GM10266 (cell line): ENCODE data around the gene EML2.
"Not testable (repeated sequence)": the region's sequence is repeated elsewhere in the genome, so short reads cannot be mapped to it uniquely, and the experiment has no call there.

Source experiments
- DNase-seq: peaks from one replicate; pipeline ENCODE4 v3.0.0; 2012; ENCODE audit errors: extremely low spot score
- TF ChIP-seq, protein P1 (sequence below): IDR thresholded peaks from 2 replicates; pipeline ENCODE4 v1.5.1; 2012; ENCODE audit warnings: mild to moderate bottlenecking, low read depth; ENCODE audit not compliant: control insufficient read depth, insufficient read depth; ENCODE audit errors: missing control alignments

The EML2 gene

GRCh38 chr19:45615795-45616703 lies 23.1 kb downstream of the EML2 start:
- TF ChIP-seq, protein P1, sequence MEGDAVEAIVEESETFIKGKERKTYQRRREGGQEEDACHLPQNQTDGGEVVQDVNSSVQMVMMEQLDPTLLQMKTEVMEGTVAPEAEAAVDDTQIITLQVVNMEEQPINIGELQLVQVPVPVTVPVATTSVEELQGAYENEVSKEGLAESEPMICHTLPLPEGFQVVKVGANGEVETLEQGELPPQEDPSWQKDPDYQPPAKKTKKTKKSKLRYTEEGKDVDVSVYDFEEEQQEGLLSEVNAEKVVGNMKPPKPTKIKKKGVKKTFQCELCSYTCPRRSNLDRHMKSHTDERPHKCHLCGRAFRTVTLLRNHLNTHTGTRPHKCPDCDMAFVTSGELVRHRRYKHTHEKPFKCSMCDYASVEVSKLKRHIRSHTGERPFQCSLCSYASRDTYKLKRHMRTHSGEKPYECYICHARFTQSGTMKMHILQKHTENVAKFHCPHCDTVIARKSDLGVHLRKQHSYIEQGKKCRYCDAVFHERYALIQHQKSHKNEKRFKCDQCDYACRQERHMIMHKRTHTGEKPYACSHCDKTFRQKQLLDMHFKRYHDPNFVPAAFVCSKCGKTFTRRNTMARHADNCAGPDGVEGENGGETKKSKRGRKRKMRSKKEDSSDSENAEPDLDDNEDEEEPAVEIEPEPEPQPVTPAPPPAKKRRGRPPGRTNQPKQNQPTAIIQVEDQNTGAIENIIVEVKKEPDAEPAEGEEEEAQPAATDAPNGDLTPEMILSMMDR: no peak

GRCh38 chr19:45615056-45615455 lies 24.1 kb downstream of the EML2 start:
- not testable (repeated sequence) for DNase-seq

More at GRCh38 chr19:45615795-45616703, 23.1 kb downstream of the EML2 start:
- peak; percentile 95 for DNase-seq

GRCh38 chr19:45613926-45614725 lies 25.1 kb downstream of the EML2 start:
- TF ChIP-seq, protein P1: no peak
- peak; percentile 87 for DNase-seq

DNA sequence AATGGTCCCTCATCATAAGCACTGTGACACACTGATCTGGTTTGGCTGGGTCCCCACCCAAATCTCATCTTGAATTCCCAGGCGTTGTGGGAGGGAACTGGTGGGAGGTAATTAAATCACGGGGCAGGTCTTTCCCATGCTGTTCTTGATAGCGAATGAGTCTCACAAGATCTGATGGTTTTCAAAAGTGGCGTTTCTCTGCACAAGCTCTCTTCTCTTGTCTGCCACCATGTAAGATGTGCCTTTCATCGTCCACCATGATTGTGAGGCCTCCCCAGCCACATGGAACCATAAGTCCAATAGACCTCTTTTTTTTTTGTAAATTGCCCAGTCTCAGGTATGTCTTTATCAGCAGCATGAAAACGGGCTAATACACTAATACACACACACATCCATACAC lies 30.2 kb downstream of the EML2 start:
- DNase-seq: no peak
- TF ChIP-seq, protein P1: no peak

DNA sequence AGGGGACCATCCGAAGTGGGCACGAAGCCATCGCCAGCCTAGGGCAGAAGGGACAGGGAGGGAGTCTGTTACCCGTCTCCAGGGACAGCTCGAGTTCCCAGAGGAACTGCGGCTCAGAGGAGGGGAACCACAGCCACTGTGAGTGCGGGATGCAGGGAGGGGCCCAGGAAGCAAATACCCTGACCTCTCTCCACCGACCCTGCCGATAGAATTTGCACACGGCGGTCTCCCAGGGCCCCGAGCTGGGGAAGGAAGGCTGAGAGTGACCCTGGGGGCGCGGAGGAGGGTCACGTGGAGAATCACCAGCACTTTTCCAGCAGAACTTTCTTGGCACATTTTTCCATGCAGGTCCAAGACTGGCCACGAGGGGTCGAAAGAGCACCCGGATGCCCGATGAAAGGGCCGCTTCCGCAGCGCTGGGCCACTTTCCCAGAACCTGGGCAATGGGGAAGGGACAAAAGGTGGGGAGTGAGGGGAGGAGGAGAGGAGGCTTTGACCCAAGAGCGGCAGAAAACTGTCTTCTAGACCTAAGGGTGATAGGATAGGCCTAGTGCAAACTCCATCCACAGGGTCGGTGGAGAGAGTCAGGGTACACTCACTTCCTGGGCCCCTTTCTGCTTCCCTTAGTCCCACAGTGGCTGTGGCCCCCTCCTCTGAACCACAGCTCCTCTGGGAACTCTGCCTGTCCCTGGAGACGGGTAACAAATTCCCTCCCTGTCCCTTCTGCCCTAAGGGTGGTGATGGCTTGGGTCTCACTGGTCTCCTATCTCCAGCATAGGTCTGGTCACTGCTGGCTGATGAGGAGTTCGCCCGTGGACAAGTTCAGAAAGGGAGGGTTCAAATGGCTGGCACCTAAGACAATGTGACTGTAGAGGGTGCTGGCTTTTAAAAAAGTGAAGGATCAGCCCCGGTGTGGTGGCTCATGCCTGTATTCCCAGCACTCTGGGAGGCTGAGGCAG lies 31.8 kb downstream of the EML2 start:
- TF ChIP-seq, protein P1: peak; percentile 80
- DNase-seq: no peak

GRCh38 chr19:45601524-45602374 lies 37.4 kb downstream of the EML2 start, which contains the start of gene GPR4:
GPR4 (minus strand) TSS chr19:45602212; CDS start chr19:45591866, 10,346 bp downstream.
- no peak for DNase-seq

More at GRCh38 chr19:45601524-45602374, 37.4 kb downstream of the EML2 start, which contains the start of gene GPR4:
- TF ChIP-seq, protein P1: no peak
